H9 (cell line): ENCODE results near the gene PLCH2. TPM values are rescaled to one million over a fixed set of nuclear protein-coding genes. Genes with fewer than 3 reads are reported as not detected.

Experiments
- DNase-seq: peaks from one replicate; pipeline ENCODE4 v3.0.0-alpha.2; 2017
- H2AFZ ChIP-seq: one replicate; pipeline ENCODE4 v1.6.1; 2013; ENCODE audit warnings: mild to moderate bottlenecking, low read length, control low read depth, moderate library complexity
- H2AK5ac ChIP-seq: 2 replicates; pipeline ENCODE4 v1.6.1; 2013; ENCODE audit warnings: low read length, control low read depth, mixed read lengths; ENCODE audit not compliant: insufficient read length
- H2BK120ac ChIP-seq: one replicate; pipeline ENCODE4 v1.6.1; 2013; ENCODE audit warnings: low read depth, mild to moderate bottlenecking, low read length, control low read depth, inconsistent platforms; ENCODE audit not compliant: poor library complexity, severe bottlenecking
- H2BK12ac ChIP-seq: 2 replicates; pipeline ENCODE4 v1.6.1; 2013; ENCODE audit warnings: low read length, control low read depth, mixed read lengths, low read depth; ENCODE audit not compliant: insufficient read length
- H2BK15ac ChIP-seq: 2 replicates; pipeline ENCODE4 v1.6.1; 2013; ENCODE audit warnings: low read depth, low read length, control low read depth
- H2BK20ac ChIP-seq: one replicate; pipeline ENCODE4 v1.6.1; 2013; ENCODE audit warnings: low read depth, mild to moderate bottlenecking, low read length, control low read depth, inconsistent platforms; ENCODE audit not compliant: poor library complexity, severe bottlenecking
- H2BK5ac ChIP-seq: 2 replicates; pipeline ENCODE4 v1.6.1; 2013; ENCODE audit warnings: low read length, control low read depth, mixed read lengths; ENCODE audit not compliant: insufficient read length
- H3K14ac ChIP-seq: 2 replicates; pipeline ENCODE4 v1.6.1; 2013; ENCODE audit warnings: low read length, control low read depth; ENCODE audit not compliant: insufficient read depth
- H3K18ac ChIP-seq: 2 replicates; pipeline ENCODE4 v1.6.1; 2013; ENCODE audit warnings: low read depth, mild to moderate bottlenecking, mixed read lengths, low read length, control low read depth; ENCODE audit not compliant: insufficient read length
- H3K23ac ChIP-seq: 2 replicates; pipeline ENCODE4 v1.6.1; 2013; ENCODE audit warnings: low read length, control low read depth, mixed read lengths, low read depth; ENCODE audit not compliant: insufficient read length
- H3K23me2 ChIP-seq: 2 replicates; pipeline ENCODE4 v1.6.1; 2013; ENCODE audit warnings: low read depth, mild to moderate bottlenecking, mixed read lengths, low read length, control low read depth; ENCODE audit not compliant: insufficient read length, poor library complexity, severe bottlenecking
- H3K27ac ChIP-seq: 2 replicates; pipeline ENCODE4 v1.5.1; 2013; ENCODE audit warnings: low read length, control low read depth, mixed read lengths, low read depth; ENCODE audit not compliant: insufficient read length
- H3K27me3 ChIP-seq: 2 replicates; pipeline ENCODE4 v1.6.1; 2013; ENCODE audit warnings: low read length, control low read depth, inconsistent platforms; ENCODE audit not compliant: insufficient read depth
- H3K4ac ChIP-seq: 2 replicates; pipeline ENCODE4 v1.6.1; 2013; ENCODE audit warnings: low read depth, mild to moderate bottlenecking, control low read depth, inconsistent platforms, low read length, moderate library complexity
- H3K4me1 ChIP-seq: 2 replicates; pipeline ENCODE4 v1.6.1; 2013; ENCODE audit warnings: low read length, control low read depth, inconsistent platforms; ENCODE audit not compliant: insufficient read depth
- H3K4me2 ChIP-seq: 2 replicates; pipeline ENCODE4 v1.6.1; 2013; ENCODE audit warnings: low read length, control low read depth, mixed read lengths; ENCODE audit not compliant: insufficient read length, insufficient read depth
- H3K56ac ChIP-seq: 2 replicates; pipeline ENCODE4 v1.6.1; 2013; ENCODE audit warnings: low read depth, mild to moderate bottlenecking, mixed read lengths, low read length, control low read depth; ENCODE audit not compliant: insufficient read length
- H3K79me1 ChIP-seq: 2 replicates; pipeline ENCODE4 v1.6.1; 2013; ENCODE audit warnings: low read depth, mild to moderate bottlenecking, moderate library complexity, low read length, control low read depth, inconsistent platforms; ENCODE audit not compliant: insufficient read depth, poor library complexity, severe bottlenecking
- H3K79me2 ChIP-seq: 2 replicates; pipeline ENCODE4 v1.6.1; 2013; ENCODE audit warnings: low read length, control low read depth, inconsistent platforms; ENCODE audit not compliant: insufficient read depth
- H3K9ac ChIP-seq: 2 replicates; pipeline ENCODE4 v1.6.1; 2013; ENCODE audit warnings: low read length, control low read depth, mixed read lengths; ENCODE audit not compliant: insufficient read length; ENCODE audit errors: extremely low read depth
- H3K9me3 ChIP-seq: one replicate; pipeline ENCODE4 v1.6.1; 2013; ENCODE audit warnings: low read depth, low read length, inconsistent platforms; ENCODE audit not compliant: control insufficient read depth
- H3T11ph ChIP-seq: one replicate; pipeline ENCODE4 v1.6.1; 2013; ENCODE audit warnings: mild to moderate bottlenecking, low read length, control low read depth, inconsistent platforms
- H4K20me1 ChIP-seq: one replicate; pipeline ENCODE4 v1.6.1; 2013; ENCODE audit not compliant: control insufficient read depth, insufficient read length, insufficient read depth
- H4K5ac ChIP-seq: 2 replicates; pipeline ENCODE4 v1.6.1; 2013; ENCODE audit warnings: low read depth, mild to moderate bottlenecking, mixed read lengths, low read length, control low read depth; ENCODE audit not compliant: insufficient read length
- H4K8ac ChIP-seq: replicated peaks from 2 replicates; pipeline ENCODE4 v1.6.1; 2013; ENCODE audit warnings: low read length, control low read depth, mixed read lengths, low read depth; ENCODE audit not compliant: insufficient read length
- H4K91ac ChIP-seq: 2 replicates; pipeline ENCODE4 v1.6.1; 2013; ENCODE audit warnings: low read depth, mild to moderate bottlenecking, moderate library complexity, mixed read lengths, low read length, control low read depth; ENCODE audit not compliant: insufficient read length
- H3K27ac Mint-ChIP-seq, 3 experiments: 2 replicates in 2 of 3; 3 replicates in 1 of 3; pipeline ENCODE4 v1.8.0; 2020 to 2021; ENCODE audit warnings: mixed read lengths in 3 of 3, mild to moderate bottlenecking in 1 of 3, moderate library complexity in 1 of 3
- H3K27me3 Mint-ChIP-seq: 2 replicates; pipeline ENCODE4 v1.8.0; 2021; ENCODE audit warnings: low read depth, mild to moderate bottlenecking, moderate library complexity, mixed read lengths
- H3K36me3 Mint-ChIP-seq, 3 experiments: 2 replicates in 2 of 3; 3 replicates in 1 of 3; pipeline ENCODE4 v1.8.0; 2020 to 2021; ENCODE audit warnings: low read depth in 3 of 3, mixed read lengths in 3 of 3; ENCODE audit not compliant: insufficient read depth in 1 of 3
- H3K4me1 Mint-ChIP-seq, 2 experiments: 2 replicates each; pipeline ENCODE4 v1.8.0; 2020; ENCODE audit warnings: mixed read lengths in 2 of 2
- H3K4me3 Mint-ChIP-seq, 2 experiments: 2 replicates in 1 of 2; 3 replicates in 1 of 2; pipeline ENCODE4 v1.8.0; 2020 to 2021; ENCODE audit warnings: mild to moderate bottlenecking in 2 of 2, mixed read lengths in 2 of 2, moderate library complexity in 1 of 2
- H3K9me3 Mint-ChIP-seq, 2 experiments: 2 replicates in 1 of 2; 3 replicates in 1 of 2; pipeline ENCODE4 v1.8.0; 2020; ENCODE audit warnings: mild to moderate bottlenecking in 2 of 2, mixed read lengths in 2 of 2, moderate library complexity in 1 of 2
- CTCF ChIP-seq: fragments of 200-600 bp; sonication (generic); conservative IDR thresholded peaks from 3 replicates; pipeline ENCODE4 v1.8.0; 2021; ENCODE audit warnings: antibody characterized with exemption, mild to moderate bottlenecking
- WGBS: extraction: QIAGEN DNeasy Blood & Tissue Kit; methylation state at CpG from one replicate; pipeline ENCODE4 v1.1.7; 2013; ENCODE audit warnings: missing lambda C conversion rate, low lambda C conversion rate, mixed read lengths; ENCODE audit not compliant: insufficient read length; ENCODE audit errors: extremely low coverage; 5-methylcytosine and 5-hydroxymethylcytosine counted together
- total RNA-seq: library from RNA; stranded (reverse); gene quantifications from 2 replicates; pipeline ENCODE4 v1.2.1, GENCODE V29; 2021

The PLCH2 gene
- total RNA-seq, 1 experiment from 2014 or later: 0.09 TPM

GRCh38 chr1:2538376-2538775, 62.3 kb downstream of the PLCH2 start:
- WGBS: no CpG with 5 or more reads among the region's 4 CpGs
- Histone ChIP-seq H3K79me1 (no peaks in the 10 kb centered on the region), H3K4me2 (no peak overlapping the region), H4K91ac (no peak overlapping the region), H3K9me3 (no peaks in the 10 kb centered on the region), H3K23me2 (no peaks in the 10 kb centered on the region), H3K79me2 (no peaks in the 10 kb centered on the region), H2AFZ (no peak overlapping the region), H3K56ac (no peak overlapping the region), H3T11ph (no peak overlapping the region), H3K14ac (no peak overlapping the region; the same call in 1 of the 2 replicates), H2AK5ac (no peak overlapping the region), H3K27me3 (no peaks in the 10 kb centered on the region; the same call in 1 of the 2 replicates), H2BK120ac (no peak overlapping the region), H3K4me1 (no peaks in the 10 kb centered on the region), H2BK15ac (no peak overlapping the region), H4K20me1 (peaks cover 3% of the 10 kb centered on the region), H4K5ac (no peak overlapping the region), H2BK20ac (no peak overlapping the region), H3K23ac (no peak overlapping the region), H4K8ac (no peak overlapping the region), H3K18ac (no peak overlapping the region), H3K27ac (no peak overlapping the region), H3K4ac (no peak overlapping the region), H2BK12ac (no peak overlapping the region), H3K9ac (no peak overlapping the region), H2BK5ac (no peak overlapping the region)
- H3K27ac Mint-ChIP-seq: 0 out of 7 replicates have a peak overlapping the region, but pooled peaks of 1 of the 3 experiments have one; percentile 22
- peaks cover 82% of the 10 kb centered on the region for H3K27me3 Mint-ChIP-seq
- H3K4me1 Mint-ChIP-seq: peaks cover 10 to 26% of the 10 kb centered on the region in 2 experiments
- no peaks in the 10 kb centered on the region for H3K36me3 Mint-ChIP-seq
- no peak for TF ChIP-seq CTCF
- no peak for DNase-seq
- H3K9me3 Mint-ChIP-seq: peaks cover 0 to 3% of the 10 kb centered on the region in 2 experiments; a peak in 2 of 5 replicates
- H3K4me3 Mint-ChIP-seq: no peak overlapping the region
